IMR-90 (cell line): ENCODE results near the gene ADPRHL1. TPM values are rescaled to one million over a fixed set of nuclear protein-coding genes. Genes with fewer than 3 reads are reported as not detected.
A peak's percentile ranks its signal among the peaks of the same experiment; 100 is the strongest.

ENCODE experiments used
- ATAC-seq: fragments of 200-7000 bp; cut with Tn5 transposase; 2 replicates; pipeline ENCODE4 v1.9.1; 2020; ENCODE audit warnings: low read depth, mild to moderate bottlenecking, moderate library complexity
- BruUV-seq: library from RNA; stranded (reverse); fragments of 400-500 nt; replicated peaks from 2 replicates; lab custom pipeline; 2021; lab: Mats Ljungman, UMichigan
- CTCF ChIA-PET: fragments of 300-600 bp; formaldehyde crosslinking; extraction: SDS; loops from one replicate; lab custom pipeline; 2021; ENCODE audit warnings: antibody characterized with exemption; lab: Yijun Ruan, JAX
- POLR2A ChIA-PET: fragments of 300-600 bp; sonication (Branson Sonifier 250); formaldehyde crosslinking; loops from one replicate; lab custom pipeline; 2022; ENCODE audit warnings: antibody characterized with exemption; ENCODE audit not compliant: unreplicated experiment; lab: Charles Lee
- DNase-seq: peaks from one replicate; pipeline ENCODE4 v3.0.0; 2013
- H2AFZ ChIP-seq: replicated peaks from 2 replicates; pipeline ENCODE3; 2013; ENCODE audit warnings: low read length, mild to moderate bottlenecking; ENCODE audit not compliant: poor library complexity
- H2AK5ac ChIP-seq: 2 replicates; pipeline ENCODE4 v1.6.1; 2013; ENCODE audit warnings: low read depth, low read length, inconsistent platforms
- H2AK9ac ChIP-seq: replicated peaks from 2 replicates; pipeline ENCODE3; 2013; ENCODE audit warnings: mild to moderate bottlenecking, low read depth, low read length, moderate library complexity; ENCODE audit not compliant: poor library complexity
- H2BK120ac ChIP-seq: 2 replicates; pipeline ENCODE4 v1.6.1; 2013; ENCODE audit warnings: low read depth, low read length, inconsistent platforms
- H2BK15ac ChIP-seq: 3 replicates; pipeline ENCODE4 v1.6.1; 2013; ENCODE audit warnings: low read depth, low read length, inconsistent platforms
- H2BK20ac ChIP-seq: 2 replicates; pipeline ENCODE4 v1.6.1; 2013; ENCODE audit warnings: low read depth, mild to moderate bottlenecking, inconsistent platforms, low read length, moderate library complexity
- H2BK5ac ChIP-seq: 2 replicates; pipeline ENCODE4 v1.6.1; 2013; ENCODE audit warnings: mild to moderate bottlenecking, low read depth, low read length, inconsistent platforms; ENCODE audit not compliant: poor library complexity, severe bottlenecking
- H3K14ac ChIP-seq: replicated peaks from 2 replicates; pipeline ENCODE4 v1.6.1; 2013; ENCODE audit warnings: low read depth, low read length, inconsistent platforms
- H3K18ac ChIP-seq: 2 replicates; pipeline ENCODE4 v1.6.1; 2013; ENCODE audit warnings: low read depth, low read length, control low read depth
- H3K23ac ChIP-seq: 2 replicates; pipeline ENCODE4 v1.6.1; 2013; ENCODE audit warnings: low read depth, low read length, inconsistent platforms
- H3K27ac ChIP-seq: 2 replicates; pipeline ENCODE4 v1.5.1; 2013; ENCODE audit warnings: mild to moderate bottlenecking, control low read depth, low read length; ENCODE audit not compliant: insufficient read depth
- H3K27me3 ChIP-seq: 2 replicates; pipeline ENCODE4 v1.6.1; 2013; ENCODE audit warnings: low read length; ENCODE audit not compliant: control insufficient read depth, insufficient read depth
- H3K36me3 ChIP-seq: 2 replicates; pipeline ENCODE4 v1.6.1; 2013; ENCODE audit warnings: low read length, mixed read lengths; ENCODE audit not compliant: control insufficient read depth, insufficient read depth
- H3K4ac ChIP-seq: 2 replicates; pipeline ENCODE4 v1.6.1; 2013; ENCODE audit warnings: low read depth, low read length, inconsistent platforms
- H3K4me1 ChIP-seq: 2 replicates; pipeline ENCODE4 v1.6.1; 2013; ENCODE audit warnings: low read length, mixed read lengths; ENCODE audit not compliant: control insufficient read depth, insufficient read depth
- H3K4me2 ChIP-seq: 2 replicates; pipeline ENCODE4 v1.6.1; 2013; ENCODE audit warnings: low read depth, mild to moderate bottlenecking, control low read depth, low read length, moderate library complexity
- H3K4me3 ChIP-seq: 2 replicates; pipeline ENCODE4 v1.5.1; 2013; ENCODE audit warnings: low read depth, mild to moderate bottlenecking, control low read depth, low read length, moderate library complexity; ENCODE audit not compliant: insufficient read depth
- H3K56ac ChIP-seq: 2 replicates; pipeline ENCODE4 v1.6.1; 2013; ENCODE audit warnings: low read length, inconsistent platforms; ENCODE audit not compliant: insufficient read depth; ENCODE audit errors: extremely low read depth
- H3K79me1 ChIP-seq, 2 experiments: 2 replicates each; pipeline ENCODE4 v1.6.1; 2013; ENCODE audit warnings: low read length in 2 of 2, inconsistent platforms in 1 of 2, low read depth in 1 of 2
- H3K9ac ChIP-seq: 2 replicates; pipeline ENCODE4 v1.6.1; 2013; ENCODE audit warnings: low read depth, low read length, control low read depth
- H3K9me1 ChIP-seq: 2 replicates; pipeline ENCODE4 v1.6.1; 2013; ENCODE audit warnings: low read length, inconsistent platforms; ENCODE audit not compliant: insufficient read depth
- H3K9me3 ChIP-seq: 2 replicates; pipeline ENCODE4 v1.6.1; 2013; ENCODE audit warnings: low read length; ENCODE audit not compliant: control insufficient read depth, insufficient read depth
- H4K20me1 ChIP-seq: 2 replicates; pipeline ENCODE4 v1.6.1; 2013; ENCODE audit warnings: low read length, inconsistent platforms; ENCODE audit not compliant: insufficient read depth
- H4K5ac ChIP-seq: 2 replicates; pipeline ENCODE4 v1.6.1; 2013; ENCODE audit warnings: mild to moderate bottlenecking, low read depth, low read length, control low read depth
- H4K8ac ChIP-seq, 2 experiments: 2 replicates each; pipeline ENCODE4 v1.6.1; 2013; ENCODE audit warnings: low read depth in 2 of 2, low read length in 2 of 2, control low read depth in 1 of 2, inconsistent platforms in 1 of 2
- H4K91ac ChIP-seq: 2 replicates; pipeline ENCODE4 v1.6.1; 2013; ENCODE audit warnings: low read depth, low read length, inconsistent platforms; ENCODE audit not compliant: insufficient read depth
- BHLHE40 ChIP-seq: fragments of 150-350 bp; IDR thresholded peaks from 2 replicates; pipeline ENCODE4 v1.6.1; 2016; ENCODE audit warnings: mild to moderate bottlenecking, low read depth, low read length
- CEBPB ChIP-seq: IDR thresholded peaks from 2 replicates; pipeline ENCODE4 v1.6.1; 2012; ENCODE audit warnings: low read depth, low read length, improper control_type of control experiment
- CHD1 ChIP-seq: IDR thresholded peaks from 2 replicates; pipeline ENCODE4 v1.6.1; 2012; ENCODE audit warnings: low read depth, low read length, improper control_type of control experiment
- FOS ChIP-seq: fragments of 150-350 bp; IDR thresholded peaks from 2 replicates; pipeline ENCODE4 v1.6.1; 2016; ENCODE audit warnings: low read depth, low read length
- MAFK ChIP-seq: IDR thresholded peaks from 2 replicates; pipeline ENCODE4 v1.6.1; 2012; ENCODE audit warnings: low read depth, low read length, improper control_type of control experiment
- MXI1 ChIP-seq: IDR thresholded peaks from 2 replicates; pipeline ENCODE4 v1.6.1; 2012; ENCODE audit warnings: low read depth, mild to moderate bottlenecking, low read length, moderate library complexity, borderline replicate concordance
- NFE2L2 ChIP-seq: fragments of 150-350 bp; IDR thresholded peaks from 2 replicates; pipeline ENCODE4 v1.6.1; 2016; ENCODE audit warnings: low read depth, mild to moderate bottlenecking, low read length
- POLR2A ChIP-seq: IDR thresholded peaks from 2 replicates; pipeline ENCODE4 v1.6.1; 2012; ENCODE audit warnings: mild to moderate bottlenecking, low read depth, low read length
- RAD21 ChIP-seq: IDR thresholded peaks from 2 replicates; pipeline ENCODE4 v1.6.1; 2012; ENCODE audit warnings: low read length, improper control_type of control experiment
- RCOR1 ChIP-seq: IDR thresholded peaks from 2 replicates; pipeline ENCODE4 v1.6.1; 2012; ENCODE audit warnings: mild to moderate bottlenecking, low read length, improper control_type of control experiment; ENCODE audit not compliant: insufficient replicate concordance
- RFX5 ChIP-seq: IDR thresholded peaks from 2 replicates; pipeline ENCODE4 v1.8.0; 2012; ENCODE audit warnings: low read depth, mild to moderate bottlenecking, low read length, moderate library complexity
- SMC3 ChIP-seq: fragments of 150-350 bp; IDR thresholded peaks from 2 replicates; pipeline ENCODE4 v1.6.1; 2016; ENCODE audit warnings: low read depth, mild to moderate bottlenecking, antibody characterized with exemption, low read length, moderate library complexity
- WGBS, 2 experiments: methylation state at CpG; one replicate each; pipeline versions ENCODE4 v1.1.5 to v1.1.7; 2013; ENCODE audit warnings: missing lambda C conversion rate in 2 of 2; ENCODE audit not compliant: insufficient read length in 1 of 2; ENCODE audit errors: extremely low coverage in 2 of 2; 5-methylcytosine and 5-hydroxymethylcytosine counted together
- dilution Hi-C: fragments of 300-500 bp; cut with HindIII; formaldehyde crosslinking; loops from one replicate; pipeline ENCODE4 v1.14.3; 2018; ENCODE audit warnings: low sequenced_read_pairs; ENCODE audit not compliant: unreplicated experiment
- in situ Hi-C: fragments of 300-500 bp; cut with MboI; formaldehyde crosslinking; loops from 3 replicates; pipeline ENCODE4 v1.14.3; 2019; ENCODE audit warnings: low sequenced_read_pairs, inconsistent platforms, mixed read lengths
- intact Hi-C: fragments of 100-400 bp; cut with micrococcal nuclease; formaldehyde crosslinking; loops from 2 replicates; pipeline ENCODE4 v1.10.0; 2022
- polyA plus RNA-seq, 3 experiments: library from polyadenylated mRNA; depleted of rRNA; stranded (reverse); fragments of >200 nt; gene quantifications; 2 replicates each; pipeline ENCODE4 v1.2.3, GENCODE V29; 2012; ENCODE audit warnings: low replicate concordance in 1 of 3
- total RNA-seq: library from RNA; depleted of rRNA; stranded (reverse); fragments of >200 nt; gene quantifications from 2 replicates; pipeline ENCODE4 v1.2.3, GENCODE V29; 2012
- TF ChIP-seq, protein P1 (sequence below): fragments of 150-350 bp; IDR thresholded peaks from 2 replicates; pipeline ENCODE4 v1.6.1; 2016; ENCODE audit warnings: low read depth, mild to moderate bottlenecking, low read length, moderate library complexity, borderline replicate concordance
- TF ChIP-seq, protein P2 (sequence below): conservative IDR thresholded peaks from 2 replicates; pipeline ENCODE4 v1.5.1; 2012; ENCODE audit warnings: mild to moderate bottlenecking, low read depth, low read length, improper control_type of control experiment
- TF ChIP-seq, protein P3 (sequence below): fragments of 150-350 bp; IDR thresholded peaks from 2 replicates; pipeline ENCODE4 v1.6.1; 2017; ENCODE audit warnings: mild to moderate bottlenecking, antibody characterized with exemption, low read length, low read depth

The ADPRHL1 gene
- total and polyA plus RNA-seq, 2 of the 4 experiments (the other 2 are of a cell fraction) = 0.36 to 0.67 TPM

DNA sequence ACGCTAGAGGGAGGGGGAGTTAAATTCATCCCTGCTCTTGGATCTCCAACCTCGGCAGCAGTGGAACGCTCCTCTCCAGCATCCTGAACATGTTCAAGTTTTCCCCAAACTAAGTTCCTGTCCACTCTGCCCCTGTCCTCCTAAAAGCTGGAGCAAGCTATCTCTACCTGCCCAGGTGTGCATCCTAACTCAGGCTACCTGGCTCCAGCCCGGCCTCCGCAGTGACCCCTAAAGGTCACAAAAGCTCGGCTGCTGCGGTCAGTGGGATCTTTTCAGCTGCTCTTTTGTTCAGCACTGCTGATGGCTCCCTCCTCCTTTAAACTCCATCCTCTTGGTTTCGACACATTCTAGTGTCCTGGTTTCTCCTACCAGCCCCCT lies 35.9 kb upstream of the ADPRHL1 start:
- no peaks in the 10 kb centered on the region for H3K9me3 ChIP-seq
- no TSS peak for BruUV-seq
- no peak overlapping the region for H2BK15ac ChIP-seq
- ATAC-seq = no peak
- H2AK9ac ChIP-seq = peak overlapping the region; percentile 91
- H2BK20ac ChIP-seq = no peak overlapping the region
- peaks cover 10% of the 10 kb centered on the region for H3K4me1 ChIP-seq
- peak overlapping the region; percentile 62 for H3K27ac ChIP-seq
- dilution Hi-C loops (no loop called here), intact Hi-C loops (no loop called here), in situ Hi-C loops (no loop called here)
- 0 out of 2 replicates have a peak overlapping the region, but pooled peaks have one; percentile 43 for H4K91ac ChIP-seq
- H3K27me3 ChIP-seq = no peaks in the 10 kb centered on the region
- peaks cover 63% of the 10 kb centered on the region for H4K20me1 ChIP-seq
- H3K9me1 ChIP-seq = peaks cover 23% of the 10 kb centered on the region
- H3K4ac ChIP-seq = peak overlapping the region; percentile 35
- peaks cover 45 to 71% of the 10 kb centered on the region in 2 experiments for H3K79me1 ChIP-seq
- H2AFZ ChIP-seq = peak overlapping the region; percentile 97
- CTCF ChIA-PET = interaction anchor here (1.0 kb wide), 1 partner anchor 73 kb away, joined by 3 read pairs; no protein-coding TSS in a partner anchor
- H3K4me2 ChIP-seq = peak overlapping the region; percentile 88
- WGBS, 2 experiments = 11% methylated on average over 3 of the region's 8 CpGs; no CpG with 5 or more reads in 1 of the 2 experiments
- H3K18ac ChIP-seq = no peak overlapping the region; the same call in 1 of the 2 replicates
- DNase-seq = no peak
- H2AK5ac ChIP-seq = peak overlapping the region; percentile 84
- H3K4me3 ChIP-seq = peak overlapping the region; percentile 77
- POLR2A ChIA-PET = no interaction called here
- TF ChIP-seq BHLHE40 = no peak
- TF ChIP-seq MAFK = no peak
- TF ChIP-seq CHD1 = no peak
- no peak for TF ChIP-seq FOS
- TF ChIP-seq, protein P1, sequence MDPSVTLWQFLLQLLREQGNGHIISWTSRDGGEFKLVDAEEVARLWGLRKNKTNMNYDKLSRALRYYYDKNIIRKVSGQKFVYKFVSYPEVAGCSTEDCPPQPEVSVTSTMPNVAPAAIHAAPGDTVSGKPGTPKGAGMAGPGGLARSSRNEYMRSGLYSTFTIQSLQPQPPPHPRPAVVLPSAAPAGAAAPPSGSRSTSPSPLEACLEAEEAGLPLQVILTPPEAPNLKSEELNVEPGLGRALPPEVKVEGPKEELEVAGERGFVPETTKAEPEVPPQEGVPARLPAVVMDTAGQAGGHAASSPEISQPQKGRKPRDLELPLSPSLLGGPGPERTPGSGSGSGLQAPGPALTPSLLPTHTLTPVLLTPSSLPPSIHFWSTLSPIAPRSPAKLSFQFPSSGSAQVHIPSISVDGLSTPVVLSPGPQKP = no peak
- no peak for TF ChIP-seq RCOR1
- no peak for TF ChIP-seq POLR2A
- no peak for TF ChIP-seq NFE2L2
- TF ChIP-seq, protein P2, sequence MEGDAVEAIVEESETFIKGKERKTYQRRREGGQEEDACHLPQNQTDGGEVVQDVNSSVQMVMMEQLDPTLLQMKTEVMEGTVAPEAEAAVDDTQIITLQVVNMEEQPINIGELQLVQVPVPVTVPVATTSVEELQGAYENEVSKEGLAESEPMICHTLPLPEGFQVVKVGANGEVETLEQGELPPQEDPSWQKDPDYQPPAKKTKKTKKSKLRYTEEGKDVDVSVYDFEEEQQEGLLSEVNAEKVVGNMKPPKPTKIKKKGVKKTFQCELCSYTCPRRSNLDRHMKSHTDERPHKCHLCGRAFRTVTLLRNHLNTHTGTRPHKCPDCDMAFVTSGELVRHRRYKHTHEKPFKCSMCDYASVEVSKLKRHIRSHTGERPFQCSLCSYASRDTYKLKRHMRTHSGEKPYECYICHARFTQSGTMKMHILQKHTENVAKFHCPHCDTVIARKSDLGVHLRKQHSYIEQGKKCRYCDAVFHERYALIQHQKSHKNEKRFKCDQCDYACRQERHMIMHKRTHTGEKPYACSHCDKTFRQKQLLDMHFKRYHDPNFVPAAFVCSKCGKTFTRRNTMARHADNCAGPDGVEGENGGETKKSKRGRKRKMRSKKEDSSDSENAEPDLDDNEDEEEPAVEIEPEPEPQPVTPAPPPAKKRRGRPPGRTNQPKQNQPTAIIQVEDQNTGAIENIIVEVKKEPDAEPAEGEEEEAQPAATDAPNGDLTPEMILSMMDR = no peak
- no peak for TF ChIP-seq CEBPB
- TF ChIP-seq SMC3 = no peak
- TF ChIP-seq RAD21 = no peak
- no peak for TF ChIP-seq MXI1
- TF ChIP-seq RFX5 = no peak
- TF ChIP-seq, protein P3, sequence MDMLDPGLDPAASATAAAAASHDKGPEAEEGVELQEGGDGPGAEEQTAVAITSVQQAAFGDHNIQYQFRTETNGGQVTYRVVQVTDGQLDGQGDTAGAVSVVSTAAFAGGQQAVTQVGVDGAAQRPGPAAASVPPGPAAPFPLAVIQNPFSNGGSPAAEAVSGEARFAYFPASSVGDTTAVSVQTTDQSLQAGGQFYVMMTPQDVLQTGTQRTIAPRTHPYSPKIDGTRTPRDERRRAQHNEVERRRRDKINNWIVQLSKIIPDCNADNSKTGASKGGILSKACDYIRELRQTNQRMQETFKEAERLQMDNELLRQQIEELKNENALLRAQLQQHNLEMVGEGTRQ = no peak
- peak overlapping the region; percentile 72 for H3K9ac ChIP-seq
- H2BK120ac ChIP-seq = peak overlapping the region; percentile 21; the same call in 1 of the 2 replicates
- H3K36me3 ChIP-seq = peaks cover 3% of the 10 kb centered on the region; the same call in 1 of the 2 replicates
- peak overlapping the region; percentile 22 for H2BK5ac ChIP-seq
- H4K5ac ChIP-seq = no peak overlapping the region
- H3K56ac ChIP-seq = 0 out of 2 replicates have a peak overlapping the region, but pooled peaks have one; percentile 14
- H4K8ac ChIP-seq = peak overlapping the region in 1 of 2 experiments; percentile 44; a peak in 1 of 4 replicates
- H3K14ac ChIP-seq = peak overlapping the region; percentile 27; the same call in 1 of the 2 replicates
- H3K23ac ChIP-seq = peak overlapping the region; percentile 46; the same call in 1 of the 2 replicates
